Right lobe of liver (tissue), 6 donors: ENCODE measurements around the gene PPIE. TPM values are rescaled to one million over a fixed set of nuclear protein-coding genes. Genes with fewer than 3 reads are reported as not detected.
A peak's percentile ranks its signal among the peaks of the same experiment; 100 is the strongest.

Experiments
- ATAC-seq, 4 donors: fragments of 200-7000 bp; cut with Tn5 transposase; one replicate each; pipeline ENCODE4 v1.9.1; 2020; ENCODE audit warnings: mild to moderate bottlenecking in 4 of 4, moderate library complexity in 4 of 4
- DNase-seq, 3 donors: peaks; one replicate each; pipeline ENCODE4 v3.0.0-alpha.2; 2020
- H3K27ac ChIP-seq, 3 donors: fragments of 200-600 bp; one replicate each; pipeline ENCODE4 v1.8.0; 2022
- H3K27me3 ChIP-seq, 2 donors: fragments of 200-600 bp; one replicate each; pipeline ENCODE4 v1.8.0; 2022
- H3K36me3 ChIP-seq, 4 donors: fragments of 200-600 bp; sonication (generic) in 1 of 4; one replicate each; pipeline versions ENCODE4 v1.5.1 to v1.8.0; 2017 to 2022; ENCODE audit warnings: control low read depth in 1 of 4
- H3K4me1 ChIP-seq, 4 donors: fragments of 200-600 bp; sonication (generic) in 1 of 4; one replicate each; pipeline versions ENCODE4 v1.5.1 to v1.8.0; 2017 to 2022; ENCODE audit warnings: control low read depth in 1 of 4
- H3K4me3 ChIP-seq, 3 donors: fragments of 200-600 bp; one replicate each; pipeline ENCODE4 v1.8.0; 2022
- H3K9me3 ChIP-seq, 4 donors: fragments of 200-600 bp; sonication (generic) in 1 of 4; one replicate each; pipeline versions ENCODE4 v1.5.1 to v1.8.0; 2017 to 2022; ENCODE audit warnings: control low read depth in 1 of 4
- CTCF ChIP-seq, 4 donors: fragments of 200-600 bp in 3 of 4; fragments of 450-650 bp in 1 of 4; IDR thresholded peaks; one replicate each; pipeline versions ENCODE4 v1.5.1 to v1.8.0; 2016 to 2022; ENCODE audit warnings: antibody characterized with exemption in 4 of 4, mild to moderate bottlenecking in 2 of 4
- POLR2A ChIP-seq: fragments of 450-650 bp; IDR thresholded peaks from one replicate; pipeline ENCODE4 v1.6.1; 2017; ENCODE audit warnings: antibody characterized with exemption, mild to moderate bottlenecking
- WGBS: methylation state at CpG from one replicate; pipeline ENCODE4 v1.1.6; 2018; ENCODE audit warnings: low coverage, low lambda C conversion rate; ENCODE audit not compliant: insufficient coverage; ENCODE audit errors: missing lambda C conversion rate; 5-methylcytosine and 5-hydroxymethylcytosine counted together
- intact Hi-C, 2 donors: fragments of 100-400 bp; cut with DNase I; formaldehyde crosslinking; loops; one replicate each; pipeline versions ENCODE4 v1.11.2 to v1.14.1; 2022
- total RNA-seq, 6 experiments: library from RNA; depleted of rRNA in 2 of 6; stranded (reverse); fragments of >200 nt in 2 of 6; fragmentation: NEBNext Ultra II Directional in 3 of 6; extraction: Animal tissue kit (Norgen Biotek cat#: 25700) in 3 of 6; gene quantifications; one replicate each; pipeline versions ENCODE4 v1.1.0 to v1.2.4, GENCODE V29; 2016 to 2023
- donor health status: DM: no; HTN: yes; CAD: no.
- donor health status: DM: no; HTN: no; CAD: no.
- donor health status: DM: no; HTN: no; CAD: no.
- donor health status: DM: no; HTN: yes; CAD: no.
- donor health status: DM: no; HTN: yes; CAD: no.

The PPIE gene
- total RNA-seq, 6 experiments from 2014 or later: 16.2 to 24.9 (median 20.7) TPM

GRCh38 chr1:39788426-39788757 lies 49.7 kb downstream of the PPIE start:
- no peak for DNase-seq
- WGBS: no CpG with 5 or more reads among the region's 51 CpGs
- ATAC-seq: peak in 2 of 4 donors; percentile 6 to 46
- TF ChIP-seq CTCF (IDR thresholded peaks at IDR 0.05): no peak
- TF ChIP-seq POLR2A: no peak
- H3K4me3 ChIP-seq: peak overlapping the region; percentile 31 to 56 (median 52)
- intact Hi-C loops: no loop called here
- no peaks in the 10 kb centered on the region for H3K36me3 ChIP-seq
- no peaks in the 10 kb centered on the region for H3K27me3 ChIP-seq
- no peaks in the 10 kb centered on the region for H3K9me3 ChIP-seq
- H3K4me1 ChIP-seq: no peaks in the 10 kb centered on the region
- no peak overlapping the region for H3K27ac ChIP-seq

GRCh38 chr1:39788758-39789570 lies 50.3 kb downstream of the PPIE start, which contains the start of gene BMP8B:
Gene BMP8B (minus strand): TSS chr1:39788865. CDS start chr1:39788485, 380 bp downstream.
- intact Hi-C loops: no loop called here
- Histone ChIP-seq H3K36me3 (no peaks in the 10 kb centered on the region), H3K27me3 (no peaks in the 10 kb centered on the region), H3K9me3 (no peaks in the 10 kb centered on the region), H3K4me1 (no peaks in the 10 kb centered on the region), H3K4me3 (peak within 1 kb of the TSS; percentile 31 to 56 (median 52)), H3K27ac (no peak within 1 kb of the TSS)
- DNase-seq (peak; percentile 61 to 72 (median 69)), ATAC-seq (peak; percentile 86 to 90 (median 89))
- no peak for TF ChIP-seq POLR2A
- TF ChIP-seq CTCF (IDR thresholded peaks at IDR 0.05): no peak
- WGBS: 24% methylated on average over 3 of the region's 91 CpGs

- ATAC-seq (no peak), DNase-seq (no peak)
- peak overlapping the region; percentile 31 to 56 (median 52) for H3K4me3 ChIP-seq
- H3K27me3 ChIP-seq: no peaks in the 10 kb centered on the region
- H3K4me1 ChIP-seq: no peaks in the 10 kb centered on the region
- TF ChIP-seq CTCF (IDR thresholded peaks at IDR 0.05) (no peak), POLR2A (no peak)
- intact Hi-C loops: no loop called here
- 47% methylated on average over 9 of the region's 15 CpGs for WGBS
- H3K27ac ChIP-seq: no peak overlapping the region
- H3K36me3 ChIP-seq: no peaks in the 10 kb centered on the region
- H3K9me3 ChIP-seq: no peaks in the 10 kb centered on the region
These were observed 51.0 kb downstream of the PPIE start for GRCh38 chr1:39789571-39790110.

- no peaks in the 10 kb centered on the region for H3K9me3 ChIP-seq
- ATAC-seq (no peak), DNase-seq (no peak)
- 86% methylated on average over 2 of the region's 2 CpGs for WGBS
- no peaks in the 10 kb centered on the region for H3K36me3 ChIP-seq
- no peak for TF ChIP-seq CTCF (IDR thresholded peaks at IDR 0.05)
- TF ChIP-seq POLR2A: no peak
- intact Hi-C loops: no loop called here
- no peaks in the 10 kb centered on the region for H3K4me1 ChIP-seq
- no peaks in the 10 kb centered on the region for H3K27me3 ChIP-seq
- H3K4me3 ChIP-seq: no peak overlapping the region
- no peak overlapping the region for H3K27ac ChIP-seq
These were observed 53.2 kb downstream of the PPIE start for GRCh38 chr1:39791838-39792237.
